Measurements from ENCODE around the gene SYNE1.

SYNE1 gene

DNA sequence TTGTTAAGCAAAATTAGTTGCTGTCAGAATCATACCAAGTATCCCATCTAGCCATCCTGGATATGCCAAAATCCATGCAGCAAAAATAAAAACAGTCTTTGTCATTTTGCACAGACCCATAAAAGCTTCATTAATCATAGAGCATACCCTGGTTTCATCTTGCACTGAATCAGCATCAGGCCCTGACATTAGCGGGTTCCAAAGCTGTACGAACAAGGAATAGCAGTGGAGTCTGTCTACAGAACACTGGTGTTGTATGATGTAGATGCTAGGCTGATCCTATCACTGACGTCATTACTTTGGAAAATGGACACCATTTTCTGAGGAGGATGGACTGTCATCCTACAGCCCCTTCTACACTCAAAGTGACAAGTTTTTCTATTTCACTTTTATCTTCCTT is 514.1 kb downstream of the SYNE1 start:
- no peak for DNase-seq

DNA sequence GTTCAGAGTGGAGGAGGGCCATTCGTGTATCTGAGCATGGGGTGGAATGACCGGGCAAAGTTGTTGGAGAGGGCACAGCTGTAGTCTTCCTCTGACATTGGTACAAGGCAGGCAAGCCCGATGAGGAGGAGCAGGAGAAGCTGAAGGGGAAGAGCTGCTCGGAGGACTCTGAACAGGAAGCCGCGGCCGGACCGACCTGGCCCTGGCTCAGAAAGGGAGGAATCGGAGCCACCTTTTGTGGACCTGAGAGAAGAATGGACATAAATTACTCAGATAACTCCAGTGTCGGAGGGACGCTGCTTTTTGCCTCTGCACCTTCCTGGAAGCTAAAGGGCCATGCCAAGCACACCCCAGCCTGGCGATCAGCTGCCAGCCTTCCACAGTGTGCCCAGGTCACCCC is 514.7 kb downstream of the SYNE1 start:
- no peak for DNase-seq

DNA sequence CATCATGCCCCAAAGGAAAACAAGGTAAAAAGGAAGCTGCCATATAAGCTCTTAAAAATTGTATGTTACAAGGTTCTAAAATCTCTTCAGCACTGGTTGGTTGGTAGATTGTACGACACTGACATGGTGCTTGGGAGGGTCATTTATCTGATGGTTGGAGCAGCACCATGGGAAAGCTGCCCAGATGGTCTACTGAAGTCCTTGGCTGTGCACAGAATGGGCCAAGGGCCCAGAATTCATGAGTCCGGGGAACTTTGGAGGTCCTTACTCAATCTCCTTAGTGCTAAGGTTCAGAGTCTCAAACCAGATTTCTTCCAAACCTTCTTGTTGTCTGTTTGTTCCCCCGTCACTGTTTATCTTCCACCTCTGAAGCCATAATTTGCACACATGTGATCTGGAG is 515.3 kb downstream of the SYNE1 start:
- no peak for DNase-seq

DNA sequence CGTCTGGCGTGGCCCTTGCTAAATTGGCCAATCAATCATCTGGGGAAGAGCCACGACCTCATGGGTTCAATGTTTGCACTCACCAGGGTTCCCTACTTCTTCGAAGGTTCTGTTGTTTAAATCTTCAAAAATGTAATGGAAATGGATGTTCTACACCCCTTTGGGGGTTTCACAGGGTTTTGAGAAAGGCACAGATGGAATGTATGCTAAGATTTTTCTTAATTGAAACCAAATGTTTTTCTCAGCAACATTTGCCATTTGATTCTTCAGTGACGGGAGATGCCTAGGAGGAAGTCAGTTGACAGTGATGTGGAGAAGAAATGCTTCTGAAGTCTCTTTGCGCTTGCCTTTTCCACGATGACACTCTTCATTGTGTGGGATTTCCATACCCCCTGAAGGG is 517.3 kb downstream of the SYNE1 start:
- DNase-seq = no peak

DNA sequence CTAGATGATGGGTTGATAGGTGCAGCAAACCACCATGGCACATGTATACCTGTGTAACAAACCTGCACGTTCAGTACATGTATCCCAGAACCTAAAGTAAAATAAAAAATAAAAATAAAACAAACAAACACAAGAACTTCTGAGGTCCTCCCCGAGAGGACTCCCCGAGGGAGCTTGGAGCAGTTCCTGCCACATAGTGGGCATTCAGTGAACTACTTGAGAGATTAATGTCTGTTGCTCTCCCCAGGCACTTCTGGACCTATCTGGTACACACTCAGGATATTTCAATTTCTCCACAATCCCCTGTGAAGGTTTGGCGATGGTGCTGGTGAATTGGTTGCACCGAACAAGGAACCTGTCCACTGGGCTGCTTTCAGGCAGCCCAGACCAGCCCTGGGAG is 518.5 kb downstream of the SYNE1 start:
- DNase-seq = no peak

DNA sequence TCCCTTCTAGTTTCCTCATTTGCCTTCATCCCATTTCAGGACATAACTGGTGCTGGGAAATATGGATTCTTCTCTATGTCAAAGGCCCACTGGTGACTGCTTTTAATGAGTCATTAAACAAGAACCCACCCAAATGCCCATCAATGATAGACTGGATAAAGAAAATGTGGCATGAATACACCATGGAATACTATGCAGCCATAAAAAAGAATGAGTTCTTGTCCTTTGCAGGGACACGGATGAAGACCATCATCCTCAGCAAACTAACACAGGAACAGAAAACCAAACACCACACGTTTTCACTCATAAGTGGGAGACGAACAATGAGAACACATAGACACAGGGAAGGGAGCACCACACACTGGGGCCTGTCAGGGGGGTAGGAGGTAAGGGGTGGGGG is 518.9 kb downstream of the SYNE1 start:
- no peak for DNase-seq

DNA sequence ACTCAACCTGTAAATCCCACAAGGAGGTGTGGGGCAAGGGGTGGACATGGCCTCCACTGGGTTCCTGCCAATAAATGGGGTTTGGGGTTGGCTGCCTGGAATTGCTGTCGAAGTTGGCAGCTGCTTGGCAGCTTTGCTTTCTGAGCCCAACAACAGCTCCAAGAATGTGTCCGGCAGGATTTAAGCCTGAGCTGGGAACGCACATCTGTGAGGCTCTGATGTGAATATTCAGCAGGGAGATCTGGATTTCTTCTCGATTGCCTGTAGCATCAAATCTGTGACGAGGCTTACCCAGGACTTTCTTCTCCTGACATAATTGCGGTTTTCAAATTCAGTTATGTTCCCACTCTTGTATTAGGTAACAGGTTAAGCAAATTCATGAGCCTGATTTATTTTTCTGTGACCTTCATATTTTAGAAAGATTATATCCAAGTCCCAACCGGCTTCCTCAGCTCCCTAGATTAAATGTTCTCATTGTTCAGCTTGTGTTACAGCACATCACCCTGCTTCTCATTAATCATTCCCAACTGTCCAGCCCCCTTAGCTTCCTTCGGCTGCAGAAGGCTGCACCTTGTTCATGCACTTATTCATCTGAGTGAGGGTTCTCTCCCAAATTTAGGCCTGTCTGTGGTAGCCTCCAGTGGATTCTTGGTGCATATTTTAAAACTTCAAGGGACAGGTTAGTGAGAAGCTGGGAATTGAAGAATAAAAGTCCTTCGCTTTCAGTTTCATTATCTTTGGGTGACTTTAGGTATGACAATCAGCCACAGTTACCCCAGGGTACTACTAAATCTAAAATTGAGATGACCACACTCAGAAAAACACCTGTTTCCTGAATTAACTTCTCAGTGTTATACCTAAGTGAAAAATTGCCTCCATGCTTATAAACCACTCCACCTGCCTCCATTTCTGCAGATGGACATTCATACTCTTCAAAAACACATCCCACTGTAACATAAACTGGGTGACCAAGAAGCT is 519.7 kb downstream of the SYNE1 start:
- DNase-seq = no peak

DNA sequence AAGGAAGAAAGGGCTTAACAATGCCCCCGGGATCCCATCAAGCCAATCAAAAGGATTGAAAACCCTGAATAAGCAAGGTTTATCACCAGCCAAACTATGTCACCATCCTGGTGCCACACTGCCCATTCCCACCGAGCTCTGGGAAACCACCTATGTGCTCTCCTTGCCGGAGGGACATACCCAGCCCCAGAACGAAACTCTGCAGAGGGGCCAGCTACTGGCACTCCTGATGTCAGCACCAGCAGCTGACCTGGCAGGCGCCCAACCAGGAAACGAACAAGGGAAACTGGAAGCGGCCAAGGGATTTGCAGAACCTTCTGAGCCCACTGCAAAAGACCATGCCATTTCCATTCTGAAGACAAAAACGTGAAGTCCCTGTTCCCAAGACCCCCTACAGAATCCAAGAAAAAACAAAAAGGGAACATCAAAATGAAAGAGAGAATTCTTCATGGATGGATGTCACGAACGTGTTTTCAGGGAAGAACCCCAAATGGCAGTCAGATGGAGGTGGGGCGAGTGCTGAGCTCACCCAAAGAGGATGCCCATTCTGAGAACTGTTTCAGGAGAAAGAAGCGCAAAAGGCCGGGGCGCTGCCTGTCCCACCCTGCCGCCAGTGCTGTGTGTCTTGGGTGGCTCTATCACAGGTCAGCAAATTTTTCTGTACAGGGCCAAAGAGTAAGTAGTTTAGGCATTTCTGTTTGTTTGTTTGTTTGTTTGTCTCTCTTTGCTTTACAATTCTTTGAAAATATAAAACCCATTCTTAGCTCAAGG is 524.5 kb downstream of the SYNE1 start:
- DNase-seq = no peak

DNA sequence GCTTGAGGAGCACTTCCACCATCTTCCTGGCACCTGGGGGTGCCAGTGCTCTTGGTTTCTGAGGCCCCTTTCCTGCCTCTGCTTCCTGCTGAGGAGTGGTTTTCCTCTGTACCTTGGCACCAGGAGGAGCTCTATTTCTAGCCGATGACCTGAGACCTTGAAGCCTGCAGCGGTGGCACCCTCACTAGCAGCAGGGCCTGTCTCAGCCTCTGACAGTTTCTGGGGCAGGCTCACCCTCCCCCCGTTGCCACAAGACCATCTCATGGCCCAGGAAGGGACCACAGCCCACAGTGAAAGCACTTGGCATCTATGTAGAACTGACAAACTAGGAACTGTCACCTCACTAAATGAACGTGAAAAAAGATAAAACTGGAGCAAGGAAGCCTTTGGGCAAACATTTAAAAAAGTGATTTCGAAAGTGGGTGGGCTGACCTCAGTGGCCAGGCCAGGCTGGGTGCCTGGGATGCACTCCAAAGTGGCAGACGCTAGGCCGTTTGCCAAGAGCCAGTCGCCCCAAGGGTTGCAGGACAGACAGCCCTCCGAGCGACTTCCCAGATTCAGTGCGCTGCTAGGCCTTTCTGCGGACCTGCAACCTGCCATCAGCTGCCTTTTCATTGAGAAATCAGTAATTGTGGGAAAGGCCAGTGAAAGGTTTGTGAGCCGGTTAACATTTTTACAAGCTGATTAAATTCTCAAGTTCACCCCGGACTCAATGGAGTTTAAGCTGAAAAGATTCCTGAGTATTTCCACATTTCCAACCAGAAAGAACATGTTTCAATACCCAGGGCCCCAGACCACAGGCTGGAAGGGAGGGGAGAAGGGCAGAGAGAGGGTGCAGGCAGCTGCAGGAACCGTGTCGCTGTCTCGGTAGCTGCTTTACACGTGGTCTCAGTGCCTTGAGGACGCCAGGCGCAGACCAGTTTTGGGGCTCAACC is 526.0 kb downstream of the SYNE1 start:
- DNase-seq = no peak

DNA sequence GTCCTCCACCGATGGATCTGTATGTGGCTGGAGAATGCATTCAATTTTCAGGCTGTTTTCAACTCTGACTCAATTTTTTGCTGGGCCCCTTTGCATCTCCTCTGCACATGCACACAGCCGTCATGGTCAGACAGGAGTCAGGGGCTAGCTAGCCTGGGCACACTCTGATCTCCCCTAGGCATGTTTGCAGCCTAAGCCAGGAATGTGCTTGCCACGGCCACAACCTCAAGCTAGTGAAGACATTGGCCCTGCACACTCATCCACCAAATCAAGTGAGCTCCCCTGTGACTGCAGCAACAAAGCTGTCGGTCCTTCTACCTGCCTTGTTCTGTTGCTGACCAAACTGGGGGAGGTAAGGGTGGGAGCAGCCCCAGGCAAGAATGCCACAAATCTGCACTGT is 529.2 kb downstream of the SYNE1 start:
- no peak for DNase-seq

DNA sequence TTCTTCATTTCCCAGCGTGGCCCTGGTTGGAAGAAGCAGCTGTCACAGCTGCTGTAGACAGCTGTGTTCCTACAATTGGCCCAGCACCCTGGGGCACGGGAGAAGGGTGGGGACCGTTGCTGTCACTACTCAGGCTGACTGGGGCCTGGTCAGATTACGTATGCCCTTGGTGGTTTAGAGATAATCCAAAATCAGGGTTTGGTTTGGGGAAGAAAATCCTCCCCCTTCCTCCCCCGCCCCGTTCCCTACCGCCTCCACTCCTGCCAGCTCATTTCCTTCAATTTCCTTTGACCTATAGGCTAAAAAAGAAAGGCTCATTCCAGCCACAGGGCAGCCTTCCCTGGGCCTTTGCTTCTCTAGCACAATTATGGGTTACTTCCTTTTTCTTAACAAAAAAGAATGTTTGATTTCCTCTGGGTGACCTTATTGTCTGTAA is 537.0 kb downstream of the SYNE1 start:
- DNase-seq = no peak

DNA sequence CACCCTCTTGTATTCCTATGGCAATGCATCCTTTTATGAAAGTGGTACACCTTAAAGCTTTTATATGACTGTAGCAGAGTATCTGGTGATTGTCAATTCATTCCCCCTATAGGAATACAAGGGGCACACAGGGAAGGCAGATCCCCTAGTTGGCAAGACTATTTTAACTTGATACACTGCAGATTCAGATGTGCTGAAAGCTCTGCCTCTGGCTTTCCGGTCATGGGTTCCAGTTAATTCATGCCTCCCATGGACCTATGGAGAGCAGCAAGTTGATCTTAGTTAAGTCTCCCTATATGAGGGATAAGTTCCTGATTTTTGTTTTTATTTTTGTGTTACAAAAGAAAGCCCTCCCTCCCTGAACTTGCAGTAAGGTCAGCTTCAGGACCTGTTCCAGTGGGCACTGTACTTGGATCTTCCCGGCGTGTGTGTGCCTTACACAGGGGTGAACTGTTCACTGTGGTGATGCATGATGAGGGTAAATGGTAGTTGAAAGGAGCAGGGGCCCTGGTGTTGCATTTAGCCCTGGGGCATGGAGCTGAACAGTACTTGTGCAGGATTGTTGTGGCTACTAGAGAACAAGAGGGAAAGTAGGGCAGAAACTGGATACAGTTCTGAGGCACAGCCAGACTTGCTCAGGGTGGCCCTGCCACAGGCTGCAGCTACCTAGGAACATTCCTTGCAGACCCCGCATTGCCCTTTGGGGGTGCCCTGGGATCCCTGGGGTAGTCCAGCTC is 537.5 kb downstream of the SYNE1 start:
- DNase-seq = no peak

DNA sequence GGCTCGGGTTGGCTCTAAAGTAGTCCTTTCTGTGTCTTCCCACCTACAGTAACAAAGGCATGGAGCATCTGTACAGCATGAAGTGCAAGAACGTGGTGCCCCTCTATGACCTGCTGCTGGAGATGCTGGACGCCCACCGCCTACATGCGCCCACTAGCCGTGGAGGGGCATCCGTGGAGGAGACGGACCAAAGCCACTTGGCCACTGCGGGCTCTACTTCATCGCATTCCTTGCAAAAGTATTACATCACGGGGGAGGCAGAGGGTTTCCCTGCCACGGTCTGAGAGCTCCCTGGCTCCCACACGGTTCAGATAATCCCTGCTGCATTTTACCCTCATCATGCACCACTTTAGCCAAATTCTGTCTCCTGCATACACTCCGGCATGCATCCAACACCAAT is 538.5 kb downstream of the SYNE1 start:
- no peak for DNase-seq

DNA sequence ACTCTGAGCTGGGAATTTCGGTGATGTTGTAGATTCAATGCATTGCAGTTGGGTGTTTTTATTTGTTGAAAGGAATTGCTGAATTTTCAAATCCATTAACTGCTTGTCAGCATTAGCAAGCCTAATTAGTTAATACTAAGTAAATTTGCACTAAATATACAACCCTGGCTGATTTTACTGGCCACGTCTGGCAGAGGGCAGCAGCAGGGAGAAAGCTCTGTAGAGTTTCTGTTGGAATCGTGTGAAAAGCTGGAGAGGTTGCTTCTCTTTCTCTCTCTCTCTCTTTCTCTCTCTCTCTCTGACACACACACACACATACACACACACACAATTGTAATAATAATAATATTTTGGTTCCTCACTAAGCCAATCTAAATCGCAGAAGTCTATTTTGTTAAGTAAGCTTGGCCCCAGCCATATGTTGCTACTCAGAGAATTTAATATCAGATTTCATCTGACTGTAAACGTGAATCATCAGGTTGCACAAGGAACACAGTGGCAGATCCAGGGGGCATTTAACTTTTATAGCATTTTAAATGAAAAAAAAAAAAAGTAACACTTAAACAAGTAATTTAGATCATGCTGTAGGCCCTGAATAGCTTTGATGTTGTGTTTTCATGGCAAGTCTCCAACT is 540.2 kb downstream of the SYNE1 start:
- DNase-seq = no peak

DNA sequence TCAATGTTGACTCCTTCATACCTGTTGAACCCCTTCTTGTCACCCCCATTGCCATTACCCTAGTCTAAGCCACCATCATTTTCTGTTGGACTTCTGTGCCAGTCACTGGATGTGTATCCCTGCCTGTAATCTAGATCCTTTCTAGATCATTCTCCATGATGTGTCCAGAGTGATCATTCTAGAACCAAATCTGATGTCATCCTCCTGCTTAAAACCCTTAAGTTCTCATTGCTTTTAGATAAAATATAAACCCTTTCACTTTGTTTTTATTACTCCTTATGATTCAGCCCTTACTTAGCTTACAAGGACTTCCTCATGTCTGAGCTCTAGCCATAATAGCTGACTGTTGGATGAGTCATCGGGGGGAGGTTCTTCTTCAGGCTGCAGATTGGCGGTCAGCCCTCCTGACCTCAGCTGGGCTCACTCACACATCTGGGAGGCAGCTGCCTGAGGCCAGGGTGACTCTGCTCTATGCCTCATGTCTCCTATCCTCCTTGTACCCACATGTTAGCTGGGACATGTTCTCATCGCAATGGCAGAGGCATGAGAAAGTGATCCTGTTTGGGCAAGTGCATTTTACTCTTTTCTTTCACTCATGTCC is 542.1 kb downstream of the SYNE1 start:
- peak; percentile 16 for DNase-seq

DNA sequence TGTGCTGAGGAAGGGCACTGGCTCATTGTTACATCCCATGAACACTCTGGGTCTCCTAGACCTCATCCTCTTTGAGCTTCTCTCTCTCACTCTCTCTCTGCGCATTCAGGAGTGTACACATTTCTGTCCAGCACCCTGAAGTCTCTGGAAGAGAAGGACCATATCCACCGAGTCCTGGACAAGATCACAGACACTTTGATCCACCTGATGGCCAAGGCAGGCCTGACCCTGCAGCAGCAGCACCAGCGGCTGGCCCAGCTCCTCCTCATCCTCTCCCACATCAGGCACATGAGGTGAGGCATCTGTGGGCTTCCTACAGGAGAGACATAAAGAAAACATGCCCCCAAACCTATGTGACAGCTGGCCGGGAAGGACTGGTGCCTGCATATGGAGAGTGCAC is 542.9 kb downstream of the SYNE1 start:
- no peak for DNase-seq

DNA sequence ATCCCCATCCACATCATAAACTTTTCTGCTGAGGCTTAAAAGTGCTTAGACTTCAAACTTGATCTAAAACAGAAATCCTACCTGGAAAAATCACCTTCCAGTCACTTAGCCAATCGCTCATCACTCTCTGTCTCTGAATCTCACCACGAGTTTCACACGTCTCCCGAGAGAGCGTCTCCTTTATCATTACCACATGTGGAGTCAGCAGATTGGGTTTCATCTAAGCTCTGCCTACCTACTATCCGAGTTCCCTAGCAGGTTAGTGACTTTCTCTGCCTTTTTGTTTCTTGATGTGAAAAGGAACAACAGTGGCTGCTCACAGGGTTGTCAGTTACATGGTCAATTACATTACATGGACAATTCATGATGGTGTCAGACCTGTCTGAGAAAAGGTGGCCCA is 543.5 kb downstream of the SYNE1 start:
- DNase-seq = no peak

DNA sequence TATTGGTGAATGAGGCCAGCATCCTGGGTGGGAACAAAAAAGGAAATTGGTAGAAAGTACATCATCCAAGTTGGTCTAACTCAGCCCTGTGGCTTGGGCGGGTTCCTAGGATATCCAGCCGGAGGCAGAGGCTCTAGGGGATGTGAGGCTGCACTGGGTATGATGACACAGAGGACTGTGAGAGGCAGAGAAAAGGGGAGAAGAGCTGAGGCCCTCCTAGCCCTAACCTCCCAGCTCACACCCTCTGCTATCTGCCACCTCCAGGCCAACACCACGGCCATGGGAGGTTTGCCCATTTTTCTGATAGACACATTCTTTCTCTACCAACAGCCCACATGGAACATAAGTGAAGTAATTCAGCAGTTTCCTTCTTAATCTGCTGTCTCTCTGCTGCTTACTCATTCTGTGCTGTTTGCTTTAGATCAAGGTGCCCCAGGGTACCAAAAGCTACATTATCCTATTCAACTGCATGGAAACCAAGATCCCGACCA is 545.3 kb downstream of the SYNE1 start:
- no peak for DNase-seq

DNA sequence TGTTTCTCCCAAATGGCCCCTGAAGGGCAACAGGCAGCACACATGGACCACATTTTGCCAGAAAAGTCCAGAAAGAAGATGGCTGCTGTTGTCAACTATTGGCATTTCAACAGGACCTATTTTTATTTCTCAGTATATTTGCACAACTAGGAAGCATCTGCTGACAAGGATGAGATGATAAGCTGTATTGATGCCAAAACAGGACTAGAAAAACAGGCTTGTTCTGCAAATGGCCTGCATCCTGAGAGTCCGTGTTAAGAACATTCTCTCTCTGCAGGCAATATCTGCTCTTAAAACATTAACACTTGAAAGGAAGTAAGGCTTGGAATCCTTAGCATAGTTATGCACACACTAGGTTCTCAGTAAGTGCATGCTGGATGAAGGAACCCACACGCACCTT is 546.0 kb downstream of the SYNE1 start:
- no peak for DNase-seq

DNA sequence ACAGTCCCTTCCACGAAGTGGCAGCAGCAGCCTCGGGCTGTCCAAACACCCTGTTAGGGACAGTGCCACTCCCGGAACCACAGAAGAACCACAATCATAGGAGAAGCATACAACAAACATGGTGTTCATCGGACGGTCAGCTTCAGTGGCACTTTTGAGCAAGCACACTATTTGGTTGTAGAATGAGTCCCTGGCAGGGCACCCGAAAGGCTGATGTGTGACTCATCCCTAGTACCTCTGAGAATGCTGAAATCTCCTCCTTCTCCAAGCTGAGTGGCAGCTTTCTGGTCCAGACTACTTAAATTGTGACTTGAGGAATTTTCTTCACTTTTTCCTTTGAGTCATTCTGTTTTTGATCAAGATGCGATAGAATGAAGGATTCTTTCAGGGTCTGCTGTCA is 547.2 kb downstream of the SYNE1 start:
- DNase-seq = no peak

DNA sequence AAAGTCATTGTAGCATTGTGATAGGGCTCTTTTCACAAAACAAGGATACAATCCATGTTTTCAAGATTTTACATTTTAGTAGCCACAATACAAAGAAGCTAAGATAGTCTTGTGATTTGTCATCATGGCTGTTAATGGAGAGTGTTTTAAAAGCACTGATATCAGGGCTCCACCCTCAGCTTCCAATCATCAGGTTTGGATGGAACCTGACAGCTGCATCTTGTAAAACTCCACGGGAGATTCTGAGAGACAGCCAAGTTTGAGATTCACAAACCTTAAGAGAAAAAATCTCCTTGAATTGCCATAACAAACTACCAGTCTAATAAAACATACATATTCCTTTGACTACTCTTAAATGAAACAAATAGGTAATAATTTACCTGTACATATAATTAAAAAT is 549.5 kb downstream of the SYNE1 start:
- no peak for DNase-seq
